IMR-90 (cell line): ENCODE measurements around the gene DYRK2. TPM values are rescaled to one million over a fixed set of nuclear protein-coding genes. Genes with fewer than 3 reads are reported as not detected.

Source experiments
- ATAC-seq: fragments of 200-7000 bp; cut with Tn5 transposase; 2 replicates; pipeline ENCODE4 v1.9.1; 2020; ENCODE audit warnings: low read depth, mild to moderate bottlenecking, moderate library complexity
- BruUV-seq: library from RNA; stranded (reverse); fragments of 400-500 nt; replicated peaks from 2 replicates; lab custom pipeline; 2021; lab: Mats Ljungman, UMichigan
- CTCF ChIA-PET: fragments of 300-600 bp; formaldehyde crosslinking; extraction: SDS; loops from one replicate; lab custom pipeline; 2021; ENCODE audit warnings: antibody characterized with exemption; lab: Yijun Ruan, JAX
- POLR2A ChIA-PET: fragments of 300-600 bp; sonication (Branson Sonifier 250); formaldehyde crosslinking; loops from one replicate; lab custom pipeline; 2022; ENCODE audit warnings: antibody characterized with exemption; ENCODE audit not compliant: unreplicated experiment; lab: Charles Lee
- DNase-seq: peaks from one replicate; pipeline ENCODE4 v3.0.0; 2013
- H2AFZ ChIP-seq: replicated peaks from 2 replicates; pipeline ENCODE3; 2013; ENCODE audit warnings: low read length, mild to moderate bottlenecking; ENCODE audit not compliant: poor library complexity
- H2AK5ac ChIP-seq: 2 replicates; pipeline ENCODE4 v1.6.1; 2013; ENCODE audit warnings: low read depth, low read length, inconsistent platforms
- H2AK9ac ChIP-seq: replicated peaks from 2 replicates; pipeline ENCODE3; 2013; ENCODE audit warnings: mild to moderate bottlenecking, low read depth, low read length, moderate library complexity; ENCODE audit not compliant: poor library complexity
- H2BK120ac ChIP-seq: 2 replicates; pipeline ENCODE4 v1.6.1; 2013; ENCODE audit warnings: low read depth, low read length, inconsistent platforms
- H2BK15ac ChIP-seq: 3 replicates; pipeline ENCODE4 v1.6.1; 2013; ENCODE audit warnings: low read depth, low read length, inconsistent platforms
- H2BK20ac ChIP-seq: 2 replicates; pipeline ENCODE4 v1.6.1; 2013; ENCODE audit warnings: low read depth, mild to moderate bottlenecking, inconsistent platforms, low read length, moderate library complexity
- H2BK5ac ChIP-seq: 2 replicates; pipeline ENCODE4 v1.6.1; 2013; ENCODE audit warnings: mild to moderate bottlenecking, low read depth, low read length, inconsistent platforms; ENCODE audit not compliant: poor library complexity, severe bottlenecking
- H3K14ac ChIP-seq: replicated peaks from 2 replicates; pipeline ENCODE4 v1.6.1; 2013; ENCODE audit warnings: low read depth, low read length, inconsistent platforms
- H3K18ac ChIP-seq: 2 replicates; pipeline ENCODE4 v1.6.1; 2013; ENCODE audit warnings: low read depth, low read length, control low read depth
- H3K23ac ChIP-seq: 2 replicates; pipeline ENCODE4 v1.6.1; 2013; ENCODE audit warnings: low read depth, low read length, inconsistent platforms
- H3K27ac ChIP-seq: 2 replicates; pipeline ENCODE4 v1.5.1; 2013; ENCODE audit warnings: mild to moderate bottlenecking, control low read depth, low read length; ENCODE audit not compliant: insufficient read depth
- H3K27me3 ChIP-seq: 2 replicates; pipeline ENCODE4 v1.6.1; 2013; ENCODE audit warnings: low read length; ENCODE audit not compliant: control insufficient read depth, insufficient read depth
- H3K36me3 ChIP-seq: 2 replicates; pipeline ENCODE4 v1.6.1; 2013; ENCODE audit warnings: low read length, mixed read lengths; ENCODE audit not compliant: control insufficient read depth, insufficient read depth
- H3K4ac ChIP-seq: 2 replicates; pipeline ENCODE4 v1.6.1; 2013; ENCODE audit warnings: low read depth, low read length, inconsistent platforms
- H3K4me1 ChIP-seq: 2 replicates; pipeline ENCODE4 v1.6.1; 2013; ENCODE audit warnings: low read length, mixed read lengths; ENCODE audit not compliant: control insufficient read depth, insufficient read depth
- H3K4me2 ChIP-seq: 2 replicates; pipeline ENCODE4 v1.6.1; 2013; ENCODE audit warnings: low read depth, mild to moderate bottlenecking, control low read depth, low read length, moderate library complexity
- H3K4me3 ChIP-seq: 2 replicates; pipeline ENCODE4 v1.5.1; 2013; ENCODE audit warnings: low read depth, mild to moderate bottlenecking, control low read depth, low read length, moderate library complexity; ENCODE audit not compliant: insufficient read depth
- H3K56ac ChIP-seq: 2 replicates; pipeline ENCODE4 v1.6.1; 2013; ENCODE audit warnings: low read length, inconsistent platforms; ENCODE audit not compliant: insufficient read depth; ENCODE audit errors: extremely low read depth
- H3K79me1 ChIP-seq, 2 experiments: 2 replicates each; pipeline ENCODE4 v1.6.1; 2013; ENCODE audit warnings: low read length in 2 of 2, inconsistent platforms in 1 of 2, low read depth in 1 of 2
- H3K9ac ChIP-seq: 2 replicates; pipeline ENCODE4 v1.6.1; 2013; ENCODE audit warnings: low read depth, low read length, control low read depth
- H3K9me1 ChIP-seq: 2 replicates; pipeline ENCODE4 v1.6.1; 2013; ENCODE audit warnings: low read length, inconsistent platforms; ENCODE audit not compliant: insufficient read depth
- H3K9me3 ChIP-seq: 2 replicates; pipeline ENCODE4 v1.6.1; 2013; ENCODE audit warnings: low read length; ENCODE audit not compliant: control insufficient read depth, insufficient read depth
- H4K20me1 ChIP-seq: 2 replicates; pipeline ENCODE4 v1.6.1; 2013; ENCODE audit warnings: low read length, inconsistent platforms; ENCODE audit not compliant: insufficient read depth
- H4K5ac ChIP-seq: 2 replicates; pipeline ENCODE4 v1.6.1; 2013; ENCODE audit warnings: mild to moderate bottlenecking, low read depth, low read length, control low read depth
- H4K8ac ChIP-seq, 2 experiments: 2 replicates each; pipeline ENCODE4 v1.6.1; 2013; ENCODE audit warnings: low read depth in 2 of 2, low read length in 2 of 2, control low read depth in 1 of 2, inconsistent platforms in 1 of 2
- H4K91ac ChIP-seq: 2 replicates; pipeline ENCODE4 v1.6.1; 2013; ENCODE audit warnings: low read depth, low read length, inconsistent platforms; ENCODE audit not compliant: insufficient read depth
- FOS ChIP-seq: fragments of 150-350 bp; IDR thresholded peaks from 2 replicates; pipeline ENCODE4 v1.6.1; 2016; ENCODE audit warnings: low read depth, low read length
- RFX5 ChIP-seq: IDR thresholded peaks from 2 replicates; pipeline ENCODE4 v1.8.0; 2012; ENCODE audit warnings: low read depth, mild to moderate bottlenecking, low read length, moderate library complexity
- WGBS, 2 experiments: methylation state at CpG; one replicate each; pipeline versions ENCODE4 v1.1.5 to v1.1.7; 2013; ENCODE audit warnings: missing lambda C conversion rate in 2 of 2; ENCODE audit not compliant: insufficient read length in 1 of 2; ENCODE audit errors: extremely low coverage in 2 of 2; 5-methylcytosine and 5-hydroxymethylcytosine counted together
- dilution Hi-C: fragments of 300-500 bp; cut with HindIII; formaldehyde crosslinking; loops from one replicate; pipeline ENCODE4 v1.14.3; 2018; ENCODE audit warnings: low sequenced_read_pairs; ENCODE audit not compliant: unreplicated experiment
- in situ Hi-C: fragments of 300-500 bp; cut with MboI; formaldehyde crosslinking; loops from 3 replicates; pipeline ENCODE4 v1.14.3; 2019; ENCODE audit warnings: low sequenced_read_pairs, inconsistent platforms, mixed read lengths
- intact Hi-C: fragments of 100-400 bp; cut with micrococcal nuclease; formaldehyde crosslinking; loops from 2 replicates; pipeline ENCODE4 v1.10.0; 2022
- polyA plus RNA-seq, 3 experiments: library from polyadenylated mRNA; depleted of rRNA; stranded (reverse); fragments of >200 nt; gene quantifications; 2 replicates each; pipeline ENCODE4 v1.2.3, GENCODE V29; 2012; ENCODE audit warnings: low replicate concordance in 1 of 3
- total RNA-seq: library from RNA; depleted of rRNA; stranded (reverse); fragments of >200 nt; gene quantifications from 2 replicates; pipeline ENCODE4 v1.2.3, GENCODE V29; 2012
- TF ChIP-seq, protein P1 (sequence below): fragments of 150-350 bp; IDR thresholded peaks from 2 replicates; pipeline ENCODE4 v1.6.1; 2017; ENCODE audit warnings: mild to moderate bottlenecking, antibody characterized with exemption, low read length, low read depth

DYRK2 gene
- total and polyA plus RNA-seq, 2 of the 4 experiments (the other 2 are of a cell fraction), result 16.3 to 23.1 TPM

DNA sequence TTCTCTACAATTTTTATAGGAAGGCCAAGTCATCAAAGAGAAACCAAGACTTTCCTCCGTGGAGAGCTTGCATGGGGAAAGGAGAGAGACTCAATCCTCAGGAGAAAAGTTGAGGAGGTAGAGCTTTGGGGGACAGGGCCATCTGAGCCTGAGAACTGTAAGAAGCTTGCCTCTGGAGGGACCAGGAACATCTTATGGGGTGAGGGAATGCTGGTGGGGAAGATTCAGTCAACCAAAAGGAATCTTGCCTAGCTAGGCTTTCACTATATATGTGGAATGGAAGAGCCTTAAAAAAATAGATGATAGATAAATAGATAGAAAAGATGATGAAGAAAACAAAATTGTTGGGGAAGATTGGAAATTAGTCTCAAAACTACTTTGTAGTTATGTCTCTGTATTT is 63.5 kb downstream of the DYRK2 start:
- ATAC-seq, result no peak
- dilution Hi-C loops (no loop called here), in situ Hi-C loops (no loop called here), intact Hi-C loops (loop anchor here (5.0 kb wide), 1 partner anchor 35 kb away; no protein-coding TSS in a partner anchor)
- Histone ChIP-seq H4K91ac (no peak overlapping the region), H3K56ac (no peak overlapping the region), H3K4me2 (no peak overlapping the region), H4K8ac (no peak overlapping the region), H3K18ac (no peak overlapping the region), H3K79me1 (no peaks in the 10 kb centered on the region), H2BK20ac (no peak overlapping the region), H3K4me3 (no peak overlapping the region), H2BK120ac (no peak overlapping the region), H3K27me3 (no peaks in the 10 kb centered on the region), H3K4ac (no peak overlapping the region), H3K9ac (no peak overlapping the region), H2BK5ac (no peak overlapping the region), H2AK5ac (no peak overlapping the region), H4K20me1 (no peaks in the 10 kb centered on the region), H3K9me3 (no peaks in the 10 kb centered on the region), H2AFZ (no peak overlapping the region), H3K23ac (no peak overlapping the region), H3K36me3 (no peaks in the 10 kb centered on the region), H3K4me1 (peaks cover 4% of the 10 kb centered on the region), H3K27ac (no peak overlapping the region), H4K5ac (no peak overlapping the region), H2BK15ac (no peak overlapping the region), H3K14ac (peak overlapping the region; percentile 62), H2AK9ac (no peak overlapping the region), H3K9me1 (peaks cover 8% of the 10 kb centered on the region; the same call in 1 of the 2 replicates)
- ChIA-PET POLR2A (no interaction called here), CTCF (no interaction called here)
- WGBS, 2 experiments, result no CpG with 5 or more reads among the region's 1 CpG
- TF ChIP-seq RFX5 (no peak), FOS (no peak)
- TF ChIP-seq, protein P1, sequence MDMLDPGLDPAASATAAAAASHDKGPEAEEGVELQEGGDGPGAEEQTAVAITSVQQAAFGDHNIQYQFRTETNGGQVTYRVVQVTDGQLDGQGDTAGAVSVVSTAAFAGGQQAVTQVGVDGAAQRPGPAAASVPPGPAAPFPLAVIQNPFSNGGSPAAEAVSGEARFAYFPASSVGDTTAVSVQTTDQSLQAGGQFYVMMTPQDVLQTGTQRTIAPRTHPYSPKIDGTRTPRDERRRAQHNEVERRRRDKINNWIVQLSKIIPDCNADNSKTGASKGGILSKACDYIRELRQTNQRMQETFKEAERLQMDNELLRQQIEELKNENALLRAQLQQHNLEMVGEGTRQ, result no peak
- no peak for DNase-seq
- no TSS peak for BruUV-seq
